GM12872 (cell line): ENCODE results near the gene CFAP91.
A peak's percentile ranks its signal among the peaks of the same experiment; 100 is the strongest.

ENCODE experiments used
- TF ChIP-seq, protein P1 (sequence below): IDR thresholded peaks from 3 replicates; pipeline ENCODE4 v1.5.1; 2011; ENCODE audit warnings: low read depth, mild to moderate bottlenecking, low read length, moderate library complexity; ENCODE audit not compliant: insufficient read depth

Gene CFAP91

DNA sequence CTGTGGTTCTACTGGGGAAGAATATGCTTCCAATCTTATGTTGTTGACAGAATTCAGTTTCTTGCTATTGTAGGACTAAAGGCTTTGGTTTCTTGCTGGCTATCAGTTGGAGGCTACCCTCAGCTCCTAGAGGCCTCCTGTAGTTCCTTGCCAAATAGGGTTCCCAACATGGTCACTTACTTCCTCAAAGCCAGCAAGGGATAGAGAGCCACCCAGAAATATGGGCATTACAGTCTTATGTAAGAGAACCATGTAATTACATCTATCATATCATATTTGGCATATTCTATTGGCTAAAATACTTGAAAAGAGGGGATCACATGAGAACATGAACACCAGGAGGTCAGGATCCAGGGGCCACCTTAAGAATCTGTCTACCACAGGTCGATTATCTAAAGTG, 19.4 kb upstream of the CFAP91 start:
- TF ChIP-seq, protein P1, sequence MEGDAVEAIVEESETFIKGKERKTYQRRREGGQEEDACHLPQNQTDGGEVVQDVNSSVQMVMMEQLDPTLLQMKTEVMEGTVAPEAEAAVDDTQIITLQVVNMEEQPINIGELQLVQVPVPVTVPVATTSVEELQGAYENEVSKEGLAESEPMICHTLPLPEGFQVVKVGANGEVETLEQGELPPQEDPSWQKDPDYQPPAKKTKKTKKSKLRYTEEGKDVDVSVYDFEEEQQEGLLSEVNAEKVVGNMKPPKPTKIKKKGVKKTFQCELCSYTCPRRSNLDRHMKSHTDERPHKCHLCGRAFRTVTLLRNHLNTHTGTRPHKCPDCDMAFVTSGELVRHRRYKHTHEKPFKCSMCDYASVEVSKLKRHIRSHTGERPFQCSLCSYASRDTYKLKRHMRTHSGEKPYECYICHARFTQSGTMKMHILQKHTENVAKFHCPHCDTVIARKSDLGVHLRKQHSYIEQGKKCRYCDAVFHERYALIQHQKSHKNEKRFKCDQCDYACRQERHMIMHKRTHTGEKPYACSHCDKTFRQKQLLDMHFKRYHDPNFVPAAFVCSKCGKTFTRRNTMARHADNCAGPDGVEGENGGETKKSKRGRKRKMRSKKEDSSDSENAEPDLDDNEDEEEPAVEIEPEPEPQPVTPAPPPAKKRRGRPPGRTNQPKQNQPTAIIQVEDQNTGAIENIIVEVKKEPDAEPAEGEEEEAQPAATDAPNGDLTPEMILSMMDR, result no peak

DNA sequence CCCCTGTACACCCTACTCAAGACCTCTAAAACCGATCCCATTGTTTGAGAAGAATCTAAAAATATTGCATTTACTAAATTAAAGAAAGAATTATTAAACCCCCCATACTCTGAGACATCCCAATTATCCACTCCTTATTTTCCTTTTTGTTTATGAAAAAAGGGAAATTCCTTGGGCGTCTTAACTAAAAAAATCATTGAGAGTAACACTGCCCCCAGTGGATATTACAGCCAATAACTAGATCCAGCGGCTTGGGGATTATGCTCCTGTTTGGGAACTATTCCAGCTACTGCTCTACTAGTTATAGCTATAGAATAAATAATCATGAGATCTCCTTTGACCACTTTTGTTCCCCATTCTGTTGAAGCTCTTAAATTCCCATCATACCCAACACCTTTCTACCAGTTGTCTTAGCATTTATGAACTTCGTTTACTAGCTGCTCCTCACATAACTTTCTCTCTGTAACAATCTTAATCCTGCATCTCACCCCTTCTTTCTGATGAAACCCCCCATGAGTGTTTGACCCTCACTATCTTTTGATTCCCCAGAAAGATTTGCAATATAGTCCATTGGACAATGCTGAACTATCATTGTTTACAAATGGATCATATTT, 12.7 kb upstream of the CFAP91 start:
- TF ChIP-seq, protein P1, result peak; percentile 41; the same call in 1 of the 3 replicates

GRCh38 chr3:119695480-119695879, 7.3 kb upstream of the CFAP91 start:
- TF ChIP-seq, protein P1, result no peak

DNA sequence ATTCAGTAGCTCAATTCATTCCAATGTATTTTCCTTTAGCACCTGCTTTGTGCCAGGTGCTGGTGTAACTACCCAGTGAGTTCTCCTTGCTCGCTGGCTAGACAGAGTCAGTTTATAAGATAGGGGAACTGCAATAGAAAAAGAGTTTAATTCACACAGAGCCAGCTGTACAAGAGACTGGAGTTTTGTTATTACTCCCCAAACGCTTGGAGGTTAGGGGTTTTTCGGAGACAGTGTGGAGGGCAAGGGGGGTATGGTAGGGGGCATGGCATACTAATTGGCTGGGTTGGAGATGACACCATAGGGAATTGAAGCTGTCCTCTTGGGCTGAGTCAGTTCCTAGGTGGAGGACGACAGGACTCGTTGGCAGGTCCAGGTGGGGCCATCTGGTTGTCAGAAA, 5.4 kb upstream of the CFAP91 start:
- TF ChIP-seq, protein P1, result no peak

DNA sequence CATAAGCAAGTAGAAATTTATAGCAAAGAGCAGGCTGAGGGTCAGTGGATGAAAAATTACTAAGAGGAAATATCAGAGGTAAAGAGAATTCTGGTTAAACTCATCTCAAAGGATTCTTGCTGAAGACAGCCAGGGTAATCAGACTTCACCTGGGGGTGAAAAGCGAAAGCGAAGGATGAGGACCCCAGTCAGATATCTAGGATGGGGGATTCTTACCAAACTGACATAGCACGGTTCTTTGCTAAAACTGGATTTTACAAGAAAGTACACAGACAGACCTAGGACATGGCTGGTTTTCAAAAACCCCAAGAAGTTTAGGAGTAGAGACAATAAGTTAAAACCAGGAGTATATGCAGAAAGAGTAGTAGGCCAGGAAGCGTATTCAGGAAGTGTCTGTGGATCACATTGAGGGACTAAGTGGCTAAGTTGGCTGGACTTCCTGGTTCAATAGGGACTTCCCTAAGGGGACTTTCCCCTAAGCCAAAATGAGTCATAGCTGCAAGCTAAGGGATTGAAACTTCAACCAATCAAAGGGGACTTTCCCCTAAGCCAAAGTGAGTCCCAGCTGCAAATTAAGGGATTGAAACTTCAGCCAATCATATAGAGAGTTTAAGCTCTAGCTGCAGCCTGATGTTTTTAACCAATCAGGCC, 2.4 kb upstream of the CFAP91 start:
- TF ChIP-seq, protein P1, result no peak

GRCh38 chr3:119700920-119701734, 1.7 kb upstream of the CFAP91 start:
- TF ChIP-seq, protein P1, result no peak

DNA sequence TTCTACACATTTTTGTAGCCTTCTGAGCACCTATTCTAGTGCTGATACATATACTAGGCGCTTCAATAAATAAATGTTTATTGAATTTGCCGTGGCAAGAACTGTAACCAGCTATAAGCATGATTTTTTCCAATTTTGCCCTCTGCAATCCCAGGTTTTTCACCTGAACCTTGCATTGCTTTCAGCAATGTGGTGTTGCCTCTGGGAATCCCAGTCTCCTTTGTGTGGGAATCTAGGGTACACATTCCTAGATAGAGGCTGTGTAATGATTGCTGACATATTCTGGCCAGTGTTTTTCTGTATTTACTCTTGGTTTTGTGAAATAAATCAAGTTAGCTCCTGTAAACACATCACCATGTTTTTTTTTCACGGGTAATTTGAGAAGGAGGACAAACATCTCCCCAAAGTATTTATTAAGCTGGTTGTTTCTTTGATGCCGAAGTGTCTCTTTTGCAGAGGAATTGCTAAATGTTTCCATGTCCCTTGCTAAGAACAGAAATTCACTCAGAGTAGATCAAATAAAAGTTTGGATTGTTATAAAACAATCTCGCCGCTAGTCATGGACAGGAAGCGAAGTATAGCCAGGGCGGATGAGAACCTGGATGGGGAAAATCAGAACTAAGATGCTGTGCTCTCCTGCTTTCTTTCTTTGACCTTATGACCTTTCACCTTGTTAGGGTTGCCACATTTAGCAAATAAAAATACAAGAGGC, 1.2 kb downstream of the CFAP91 start:
- TF ChIP-seq, protein P1, result no peak
